Neural cell (in vitro differentiated cells): Measurements from ENCODE around the gene S100B. TPM values are rescaled to one million over a fixed set of nuclear protein-coding genes. Genes with fewer than 3 reads are reported as not detected.

ENCODE experiments used
- H2AFZ ChIP-seq: fragments of 200-600, 300-800 bp; sonication (generic), shearing (Covaris generic); 2 replicates; pipeline ENCODE4 v1.6.0; 2014; ENCODE audit warnings: low read depth, mild to moderate bottlenecking, antibody characterized with exemption, low read length, moderate library complexity
- H3F3A ChIP-seq: fragments of 200-600 bp; shearing (Covaris generic); 2 replicates; pipeline ENCODE4 v1.6.1; 2016; ENCODE audit warnings: mild to moderate bottlenecking, moderate library complexity, mixed read lengths, antibody characterized with exemption, low read length; ENCODE audit not compliant: insufficient read depth, poor library complexity, severe bottlenecking
- H3K27ac ChIP-seq: fragments of 200-600, 300-800 bp; sonication (generic), shearing (Covaris generic); 2 replicates; pipeline ENCODE4 v1.5.1; 2014; ENCODE audit warnings: mild to moderate bottlenecking, low read length, moderate library complexity
- H3K27me3 ChIP-seq: fragments of 300-800, 200-600 bp; sonication (generic), shearing (Covaris generic); 2 replicates; pipeline ENCODE4 v1.6.0; 2014; ENCODE audit warnings: mild to moderate bottlenecking, low read depth, low read length, moderate library complexity; ENCODE audit not compliant: insufficient read depth
- H3K36me3 ChIP-seq: fragments of 300-800, 200-600 bp; sonication (generic), shearing (Covaris generic); 2 replicates; pipeline ENCODE4 v1.5.1; 2014; ENCODE audit warnings: mild to moderate bottlenecking, antibody characterized with exemption, low read length, moderate library complexity; ENCODE audit not compliant: insufficient read depth
- H3K4me2 ChIP-seq: fragments of 300-800, 200-600 bp; sonication (generic), shearing (Covaris generic); 2 replicates; pipeline ENCODE4 v1.6.0; 2014; ENCODE audit warnings: mild to moderate bottlenecking, low read length
- H3K4me3 ChIP-seq: fragments of 300-800, 200-600 bp; sonication (generic), shearing (Covaris generic); 2 replicates; pipeline ENCODE4 v1.5.1; 2014; ENCODE audit warnings: mild to moderate bottlenecking, low read length, moderate library complexity
- H3K79me2 ChIP-seq: fragments of 200-600 bp; shearing (Covaris generic); replicated peaks from 2 replicates; pipeline ENCODE4 v1.6.0; 2014; ENCODE audit warnings: mild to moderate bottlenecking, low read length, moderate library complexity; ENCODE audit not compliant: insufficient read depth
- H3K9ac ChIP-seq: fragments of 300-800, 200-600 bp; sonication (generic), shearing (Covaris generic); 2 replicates; pipeline ENCODE4 v1.6.1; 2016; ENCODE audit warnings: mild to moderate bottlenecking, low read length, mixed read lengths
- H3K9me2 ChIP-seq: fragments of 200-600 bp; shearing (Covaris generic); 2 replicates; pipeline ENCODE4 v1.6.1; 2016; ENCODE audit warnings: mild to moderate bottlenecking, low read length, mixed read lengths; ENCODE audit not compliant: insufficient read depth
- H3K9me3 ChIP-seq: fragments of 200-600, 300-800 bp; sonication (generic), shearing (Covaris generic); 2 replicates; pipeline ENCODE4 v1.6.1; 2016; ENCODE audit warnings: mild to moderate bottlenecking, mixed run types, low read length, moderate library complexity, mixed read lengths
- H4K20me1 ChIP-seq: fragments of 200-600 bp; shearing (Covaris generic); 2 replicates; pipeline ENCODE4 v1.6.1; 2016; ENCODE audit warnings: mild to moderate bottlenecking, mixed run types; ENCODE audit not compliant: insufficient read depth
- EP300 ChIP-seq: fragments of 450-650 bp; conservative IDR thresholded peaks from 2 replicates; pipeline ENCODE4 v1.6.1; 2014; ENCODE audit warnings: antibody characterized with exemption, mild to moderate bottlenecking, moderate library complexity; ENCODE audit not compliant: poor library complexity, severe bottlenecking
- EZH2 ChIP-seq: fragments of 200-600, 300-800 bp; shearing (Covaris generic), sonication (generic); IDR thresholded peaks from 2 replicates; pipeline ENCODE4 v1.6.1; 2014; ENCODE audit warnings: antibody characterized with exemption, low read length, borderline replicate concordance, mild to moderate bottlenecking; ENCODE audit not compliant: insufficient read depth, poor library complexity, severe bottlenecking
- MXI1 ChIP-seq: fragments of 450-650 bp; conservative IDR thresholded peaks from 2 replicates; pipeline ENCODE4 v1.6.1; 2014; ENCODE audit warnings: antibody characterized with exemption, mild to moderate bottlenecking; ENCODE audit not compliant: poor library complexity, severe bottlenecking
- POLR2AphosphoS5 ChIP-seq: IDR thresholded peaks from 2 replicates; pipeline ENCODE4 v1.6.1; 2012
- RAD21 ChIP-seq: fragments of 450-650 bp; conservative IDR thresholded peaks from 2 replicates; pipeline ENCODE4 v1.6.1; 2014; ENCODE audit warnings: antibody characterized with exemption, mild to moderate bottlenecking, moderate library complexity
- SMC3 ChIP-seq: fragments of 450-650 bp; conservative IDR thresholded peaks from 2 replicates; pipeline ENCODE4 v1.6.1; 2014; ENCODE audit warnings: antibody characterized with exemption, mild to moderate bottlenecking, moderate library complexity; ENCODE audit not compliant: poor library complexity
- TAF1 ChIP-seq: IDR thresholded peaks from 2 replicates; pipeline ENCODE4 v1.6.1; 2012; ENCODE audit warnings: low read depth
- polyA plus RNA-seq: library from polyadenylated mRNA; depleted of rRNA; stranded (reverse); fragments of >200 nt; gene quantifications from 2 replicates; pipeline ENCODE4 v1.2.3, GENCODE V29; 2014
- TF ChIP-seq, protein P1 (sequence below): fragments of 450-650 bp; IDR thresholded peaks from 2 replicates; pipeline ENCODE4 v1.5.1; 2014; ENCODE audit warnings: antibody characterized with exemption, mild to moderate bottlenecking, moderate library complexity; ENCODE audit not compliant: poor library complexity, severe bottlenecking
- TF ChIP-seq, protein P2 (sequence below): IDR thresholded peaks from 2 replicates; pipeline ENCODE4 v1.6.1; 2012; ENCODE audit warnings: borderline replicate concordance

Gene S100B
- polyA plus RNA-seq, 1 donor from 2014 or later = 1.4 TPM

DNA sequence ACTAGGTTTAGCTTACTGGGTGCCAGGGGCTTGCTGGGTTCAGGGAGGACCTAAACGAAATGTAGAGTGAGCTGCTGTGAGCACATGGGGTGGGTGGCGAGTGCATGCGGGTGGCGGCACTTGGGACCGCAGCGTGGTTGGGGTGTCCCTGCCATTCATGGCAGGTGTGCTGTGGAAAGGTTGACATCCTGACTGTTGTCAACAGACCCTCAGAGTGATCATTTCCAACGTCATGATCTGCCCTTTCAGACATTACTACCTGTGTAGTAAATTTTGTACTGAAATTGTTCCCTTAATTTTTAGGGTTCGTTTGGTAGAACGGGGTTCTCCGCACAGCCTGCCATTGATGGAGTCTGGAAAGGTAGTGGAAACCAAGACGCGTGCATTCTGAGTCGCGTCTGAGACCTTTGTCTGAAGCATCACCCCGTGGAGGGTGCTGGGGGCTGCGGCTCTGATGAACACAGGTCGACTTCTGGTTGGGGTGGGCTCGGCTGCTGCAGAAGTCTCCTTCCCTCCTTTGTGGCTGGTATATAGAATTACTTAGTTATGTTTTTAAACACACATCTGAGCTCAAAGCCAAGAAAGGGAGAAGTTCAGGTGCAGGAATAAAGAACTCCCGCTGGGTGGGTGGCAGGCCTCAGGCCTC, 43.3 kb downstream of the S100B start:
- peaks cover 3% of the 10 kb centered on the region for H3K36me3 ChIP-seq
- no peaks in the 10 kb centered on the region for H3K9me2 ChIP-seq
- no peaks in the 10 kb centered on the region for H3K9me3 ChIP-seq
- H3K4me2 ChIP-seq = no peak overlapping the region
- H3K4me3 ChIP-seq = no peak overlapping the region
- H2AFZ ChIP-seq = no peak overlapping the region
- H3K9ac ChIP-seq = no peak overlapping the region
- H4K20me1 ChIP-seq = no peaks in the 10 kb centered on the region
- H3F3A ChIP-seq = no peaks in the 10 kb centered on the region
- TF ChIP-seq, protein P1, sequence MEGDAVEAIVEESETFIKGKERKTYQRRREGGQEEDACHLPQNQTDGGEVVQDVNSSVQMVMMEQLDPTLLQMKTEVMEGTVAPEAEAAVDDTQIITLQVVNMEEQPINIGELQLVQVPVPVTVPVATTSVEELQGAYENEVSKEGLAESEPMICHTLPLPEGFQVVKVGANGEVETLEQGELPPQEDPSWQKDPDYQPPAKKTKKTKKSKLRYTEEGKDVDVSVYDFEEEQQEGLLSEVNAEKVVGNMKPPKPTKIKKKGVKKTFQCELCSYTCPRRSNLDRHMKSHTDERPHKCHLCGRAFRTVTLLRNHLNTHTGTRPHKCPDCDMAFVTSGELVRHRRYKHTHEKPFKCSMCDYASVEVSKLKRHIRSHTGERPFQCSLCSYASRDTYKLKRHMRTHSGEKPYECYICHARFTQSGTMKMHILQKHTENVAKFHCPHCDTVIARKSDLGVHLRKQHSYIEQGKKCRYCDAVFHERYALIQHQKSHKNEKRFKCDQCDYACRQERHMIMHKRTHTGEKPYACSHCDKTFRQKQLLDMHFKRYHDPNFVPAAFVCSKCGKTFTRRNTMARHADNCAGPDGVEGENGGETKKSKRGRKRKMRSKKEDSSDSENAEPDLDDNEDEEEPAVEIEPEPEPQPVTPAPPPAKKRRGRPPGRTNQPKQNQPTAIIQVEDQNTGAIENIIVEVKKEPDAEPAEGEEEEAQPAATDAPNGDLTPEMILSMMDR = no peak
- TF ChIP-seq RAD21 = no peak
- TF ChIP-seq POLR2AphosphoS5 = no peak
- TF ChIP-seq MXI1 = no peak
- TF ChIP-seq SMC3 = no peak
- TF ChIP-seq EP300 = no peak
- TF ChIP-seq TAF1 = no peak
- TF ChIP-seq, protein P2, sequence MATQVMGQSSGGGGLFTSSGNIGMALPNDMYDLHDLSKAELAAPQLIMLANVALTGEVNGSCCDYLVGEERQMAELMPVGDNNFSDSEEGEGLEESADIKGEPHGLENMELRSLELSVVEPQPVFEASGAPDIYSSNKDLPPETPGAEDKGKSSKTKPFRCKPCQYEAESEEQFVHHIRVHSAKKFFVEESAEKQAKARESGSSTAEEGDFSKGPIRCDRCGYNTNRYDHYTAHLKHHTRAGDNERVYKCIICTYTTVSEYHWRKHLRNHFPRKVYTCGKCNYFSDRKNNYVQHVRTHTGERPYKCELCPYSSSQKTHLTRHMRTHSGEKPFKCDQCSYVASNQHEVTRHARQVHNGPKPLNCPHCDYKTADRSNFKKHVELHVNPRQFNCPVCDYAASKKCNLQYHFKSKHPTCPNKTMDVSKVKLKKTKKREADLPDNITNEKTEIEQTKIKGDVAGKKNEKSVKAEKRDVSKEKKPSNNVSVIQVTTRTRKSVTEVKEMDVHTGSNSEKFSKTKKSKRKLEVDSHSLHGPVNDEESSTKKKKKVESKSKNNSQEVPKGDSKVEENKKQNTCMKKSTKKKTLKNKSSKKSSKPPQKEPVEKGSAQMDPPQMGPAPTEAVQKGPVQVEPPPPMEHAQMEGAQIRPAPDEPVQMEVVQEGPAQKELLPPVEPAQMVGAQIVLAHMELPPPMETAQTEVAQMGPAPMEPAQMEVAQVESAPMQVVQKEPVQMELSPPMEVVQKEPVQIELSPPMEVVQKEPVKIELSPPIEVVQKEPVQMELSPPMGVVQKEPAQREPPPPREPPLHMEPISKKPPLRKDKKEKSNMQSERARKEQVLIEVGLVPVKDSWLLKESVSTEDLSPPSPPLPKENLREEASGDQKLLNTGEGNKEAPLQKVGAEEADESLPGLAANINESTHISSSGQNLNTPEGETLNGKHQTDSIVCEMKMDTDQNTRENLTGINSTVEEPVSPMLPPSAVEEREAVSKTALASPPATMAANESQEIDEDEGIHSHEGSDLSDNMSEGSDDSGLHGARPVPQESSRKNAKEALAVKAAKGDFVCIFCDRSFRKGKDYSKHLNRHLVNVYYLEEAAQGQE = no peak
- TF ChIP-seq EZH2 = no peak
- no peak overlapping the region for H3K27ac ChIP-seq
- no peaks in the 10 kb centered on the region for H3K79me2 ChIP-seq
- H3K27me3 ChIP-seq = no peaks in the 10 kb centered on the region

DNA sequence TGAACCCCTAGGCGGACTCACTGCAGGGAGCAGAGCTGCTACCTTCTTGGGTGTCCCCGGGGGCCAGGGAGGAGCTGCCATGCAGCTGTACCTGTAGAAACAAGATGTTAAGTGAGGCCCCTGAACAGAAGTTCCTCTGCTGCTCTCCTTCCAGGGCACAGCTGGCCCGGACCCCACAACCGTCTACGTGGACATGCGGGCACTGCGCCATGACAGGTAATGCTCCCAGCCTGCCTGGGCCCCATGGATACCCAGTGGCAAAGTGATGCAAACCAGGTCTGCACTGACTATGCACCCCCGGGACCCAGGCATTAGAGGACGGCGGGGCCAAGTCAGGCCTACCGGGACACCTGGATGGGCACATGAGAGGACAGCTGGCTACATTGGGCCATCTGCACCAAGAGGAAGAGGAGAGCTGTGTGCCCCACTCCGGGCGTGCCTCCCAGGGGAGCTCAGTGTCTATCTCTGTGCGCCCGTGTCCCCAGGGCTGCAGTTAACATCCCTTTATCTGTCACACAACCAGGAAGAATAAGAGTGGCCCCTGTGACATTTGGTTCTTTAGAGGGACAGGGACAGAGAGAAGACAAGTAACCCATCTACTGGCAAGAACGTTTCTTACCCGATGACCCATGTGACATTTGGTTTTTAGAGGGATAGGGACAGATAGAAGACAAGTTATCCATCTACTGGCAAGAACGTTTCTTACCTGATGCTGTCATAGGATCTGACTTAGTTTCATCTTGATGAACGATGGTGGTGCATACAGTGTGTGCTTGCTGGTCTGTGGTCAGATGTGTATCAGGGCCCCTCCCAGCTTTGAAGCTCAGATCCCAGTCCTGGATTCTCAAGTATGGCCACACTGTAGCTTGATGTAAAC, 44.1 kb downstream of the S100B start:
- TF ChIP-seq POLR2AphosphoS5 (no peak), EZH2 (no peak), MXI1 (no peak), TAF1 (no peak), SMC3 (no peak), RAD21 (no peak)
- Histone ChIP-seq H3K4me3 (no peak overlapping the region), H3K79me2 (no peaks in the 10 kb centered on the region), H2AFZ (no peak overlapping the region), H3K27ac (no peak overlapping the region), H3K27me3 (no peaks in the 10 kb centered on the region), H3K4me2 (no peak overlapping the region), H3F3A (no peaks in the 10 kb centered on the region), H3K9me3 (no peaks in the 10 kb centered on the region), H3K9ac (no peak overlapping the region), H3K9me2 (no peaks in the 10 kb centered on the region), H3K36me3 (no peaks in the 10 kb centered on the region), H4K20me1 (no peaks in the 10 kb centered on the region)
